Naive thymus-derived CD4-positive, alpha-beta T cell (primary cell): ENCODE results near the gene ATP12A. TPM values are rescaled to one million over a fixed set of nuclear protein-coding genes. Genes with fewer than 3 reads are reported as not detected.

ENCODE experiments used
- ATAC-seq: fragments of 150-1000 bp; cut with Tn5 transposase; 2 replicates; pipeline ENCODE4 v1.10.0; 2021; ENCODE audit warnings: mild to moderate bottlenecking, moderate library complexity
- CTCF ChIA-PET: fragments of 350-600 bp; sonication (Branson Sonifier 250); formaldehyde crosslinking; loops from one replicate; lab custom pipeline; 2021; ENCODE audit warnings: antibody characterized with exemption; lab: Charles Lee
- POLR2A ChIA-PET: fragments of 350-600 bp; sonication (Branson Sonifier 250); formaldehyde crosslinking; loops from one replicate; lab custom pipeline; 2021; ENCODE audit warnings: antibody characterized with exemption, inconsistent platforms; lab: Charles Lee
- DNase-seq, 9 donors: peaks; one replicate each; pipeline versions ENCODE4 v3.0.0 to v3.0.0-alpha.2; 2020 to 2022; ENCODE audit warnings: mixed read lengths in 1 of 9
- H3K27ac ChIP-seq: one replicate; pipeline ENCODE4 v1.7.0; 2013; ENCODE audit warnings: mild to moderate bottlenecking, low read depth, low read length, moderate library complexity
- H3K27me3 ChIP-seq, 2 donors: one replicate each; pipeline ENCODE4 v1.7.0; 2013; ENCODE audit warnings: low read length in 2 of 2, mild to moderate bottlenecking in 2 of 2, moderate library complexity in 2 of 2; ENCODE audit not compliant: control insufficient read depth in 2 of 2, insufficient read depth in 2 of 2
- H3K36me3 ChIP-seq, 3 experiments: 1 replicate in 2 of 3; 2 replicates in 1 of 3; pipeline ENCODE4 v1.7.0; 2013; ENCODE audit warnings: low read length in 3 of 3, mild to moderate bottlenecking in 3 of 3, moderate library complexity in 1 of 3; ENCODE audit not compliant: insufficient read depth in 3 of 3, control insufficient read depth in 2 of 3
- H3K4me1 ChIP-seq, 2 donors: one replicate each; pipeline ENCODE4 v1.7.0; 2013; ENCODE audit warnings: low read length in 2 of 2, mild to moderate bottlenecking in 2 of 2, moderate library complexity in 1 of 2; ENCODE audit not compliant: control insufficient read depth in 2 of 2, insufficient read depth in 2 of 2
- H3K4me3 ChIP-seq: 2 replicates; pipeline ENCODE4 v1.7.0; 2013; ENCODE audit warnings: mild to moderate bottlenecking, low read length
- H3K9me3 ChIP-seq, 3 experiments: 1 replicate in 2 of 3; 2 replicates in 1 of 3; pipeline ENCODE4 v1.7.0; 2013; ENCODE audit warnings: low read length in 3 of 3; ENCODE audit not compliant: control insufficient read depth in 2 of 3
- H3K27ac Mint-ChIP-seq, 9 donors: one replicate each; pipeline ENCODE4 v1.8.0; 2020 to 2022; ENCODE audit warnings: mixed read lengths in 9 of 9, mild to moderate bottlenecking in 8 of 9, moderate library complexity in 5 of 9, inconsistent platforms in 2 of 9
- H3K27me3 Mint-ChIP-seq, 5 donors: one replicate each; pipeline ENCODE4 v1.8.0; 2021 to 2022; ENCODE audit warnings: mixed read lengths in 5 of 5, mild to moderate bottlenecking in 1 of 5
- H3K36me3 Mint-ChIP-seq, 5 donors: one replicate each; pipeline ENCODE4 v1.8.0; 2020 to 2022; ENCODE audit warnings: mixed read lengths in 5 of 5, mild to moderate bottlenecking in 3 of 5, inconsistent platforms in 1 of 5
- H3K4me1 Mint-ChIP-seq, 7 donors: one replicate each; pipeline ENCODE4 v1.8.0; 2020 to 2022; ENCODE audit warnings: mixed read lengths in 7 of 7, mild to moderate bottlenecking in 3 of 7, inconsistent platforms in 1 of 7
- H3K4me3 Mint-ChIP-seq, 10 donors: one replicate each; pipeline ENCODE4 v1.8.0; 2020 to 2022; ENCODE audit warnings: mild to moderate bottlenecking in 10 of 10, mixed read lengths in 10 of 10, moderate library complexity in 6 of 10, inconsistent platforms in 2 of 10
- H3K9me3 Mint-ChIP-seq, 11 donors: one replicate each; pipeline ENCODE4 v1.8.0; 2020 to 2022; ENCODE audit warnings: mixed read lengths in 11 of 11, mild to moderate bottlenecking in 4 of 11, inconsistent platforms in 1 of 11, moderate library complexity in 1 of 11
- intact Hi-C, 2 donors: fragments of 100-400 bp; cut with micrococcal nuclease; formaldehyde crosslinking; loops; one replicate each; pipeline ENCODE4 v1.15.1; 2023
- polyA plus RNA-seq, 2 donors: library from polyadenylated mRNA; unstranded; fragments of 300-500 nt; fragmentation: Illumina TruSeq; gene quantifications; one replicate each; pipeline ENCODE4 v1.2.3, GENCODE V29; 2021
- total RNA-seq, 6 experiments: library from RNA in 5 of 6; stranded (reverse) in 5 of 6; gene quantifications; 1 replicate in 5 of 6; 2 replicates in 1 of 6; pipeline ENCODE4 v1.2.3 and lab custom pipeline; 2021 to 2026

The ATP12A gene
- total and polyA plus RNA-seq, 7 experiments from 2014 or later: 0.39 TPM; not detected in 6

GRCh38 chr13:24640752-24641151 is 39.5 kb upstream of the ATP12A start:
- Histone ChIP-seq H3K4me3 (no peak overlapping the region), H3K9me3 (no peaks in the 10 kb centered on the region), H3K4me1 (no peaks in the 10 kb centered on the region), H3K27ac (no peak overlapping the region), H3K36me3 (no peaks in the 10 kb centered on the region), H3K27me3 (no peaks in the 10 kb centered on the region)
- no peak for ATAC-seq
- Mint-ChIP-seq H3K27ac (no peak overlapping the region), H3K4me3 (no peak overlapping the region), H3K36me3 (no peaks in the 10 kb centered on the region), H3K9me3 (no peaks in the 10 kb centered on the region), H3K27me3 (peaks cover 0 to 10% (median 0%) of the 10 kb centered on the region in 5 donors), H3K4me1 (no peaks in the 10 kb centered on the region)
- CTCF ChIA-PET: interaction anchor here (0.6 to 0.8 kb wide), 3 partner anchors 13 to 547 kb away, joined by 3 to 6 read pairs (median 3); no protein-coding TSS in a partner anchor
- POLR2A ChIA-PET: no interaction called here
- no peak for DNase-seq
- intact Hi-C loops: no loop called here

GRCh38 chr13:24642219-24642618 is 38.0 kb upstream of the ATP12A start:
- no peak overlapping the region for H3K27ac ChIP-seq
- Mint-ChIP-seq H3K4me3 (no peak overlapping the region), H3K27ac (no peak overlapping the region), H3K36me3 (no peaks in the 10 kb centered on the region), H3K27me3 (peaks cover 0 to 10% (median 0%) of the 10 kb centered on the region in 5 donors), H3K9me3 (no peaks in the 10 kb centered on the region), H3K4me1 (no peaks in the 10 kb centered on the region)
- POLR2A ChIA-PET: no interaction called here
- no peaks in the 10 kb centered on the region for H3K27me3 ChIP-seq
- no peak for ATAC-seq
- H3K9me3 ChIP-seq: no peaks in the 10 kb centered on the region
- no peak overlapping the region for H3K4me3 ChIP-seq
- H3K36me3 ChIP-seq: no peaks in the 10 kb centered on the region
- DNase-seq: no peak
- intact Hi-C loops: no loop called here
- CTCF ChIA-PET: no interaction called here
- H3K4me1 ChIP-seq: no peaks in the 10 kb centered on the region

GRCh38 chr13:24644036-24644435 is 36.2 kb upstream of the ATP12A start:
- Histone ChIP-seq H3K36me3 (no peaks in the 10 kb centered on the region), H3K27me3 (no peaks in the 10 kb centered on the region), H3K27ac (no peak overlapping the region), H3K9me3 (no peaks in the 10 kb centered on the region), H3K4me3 (no peak overlapping the region), H3K4me1 (no peaks in the 10 kb centered on the region)
- Mint-ChIP-seq H3K27ac (no peak overlapping the region), H3K4me1 (peaks cover 0 to 2% (median 0%) of the 10 kb centered on the region in 7 donors), H3K36me3 (no peaks in the 10 kb centered on the region), H3K9me3 (no peaks in the 10 kb centered on the region), H3K4me3 (no peak overlapping the region), H3K27me3 (peaks cover 0 to 7% (median 0%) of the 10 kb centered on the region in 5 donors)
- no peak for DNase-seq
- no peak for ATAC-seq
- intact Hi-C loops: no loop called here
- ChIA-PET CTCF (no interaction called here), POLR2A (interaction anchor here (0.7 kb wide), 1 partner anchor 11 kb away, joined by 3 read pairs; no protein-coding TSS in a partner anchor)

GRCh38 chr13:24648271-24648670 is 31.9 kb upstream of the ATP12A start:
- Histone ChIP-seq H3K4me1 (no peaks in the 10 kb centered on the region), H3K36me3 (no peaks in the 10 kb centered on the region), H3K27ac (no peak overlapping the region), H3K27me3 (no peaks in the 10 kb centered on the region), H3K9me3 (no peaks in the 10 kb centered on the region), H3K4me3 (no peak overlapping the region)
- Mint-ChIP-seq H3K4me1 (peaks cover 0 to 10% (median 0%) of the 10 kb centered on the region in 7 donors), H3K9me3 (no peaks in the 10 kb centered on the region), H3K27ac (no peak overlapping the region), H3K4me3 (no peak overlapping the region), H3K36me3 (no peaks in the 10 kb centered on the region), H3K27me3 (peaks cover 4 to 10% (median 5%) of the 10 kb centered on the region in 5 donors)
- intact Hi-C loops: no loop called here
- no peak for DNase-seq
- ATAC-seq: no peak
- POLR2A ChIA-PET: no interaction called here
- CTCF ChIA-PET: no interaction called here

GRCh38 chr13:24648983-24649687 is 31.1 kb upstream of the ATP12A start:
- no peak overlapping the region for H3K27ac ChIP-seq
- Mint-ChIP-seq H3K4me3 (peak overlapping the region in 1 of 10 donors; percentile 47), H3K36me3 (no peaks in the 10 kb centered on the region), H3K27me3 (peaks cover 4 to 10% (median 6%) of the 10 kb centered on the region in 5 donors), H3K27ac (peak overlapping the region in 1 of 9 donors; percentile 60), H3K9me3 (no peaks in the 10 kb centered on the region), H3K4me1 (peaks cover 0 to 10% (median 0%) of the 10 kb centered on the region in 7 donors)
- ChIA-PET CTCF (no interaction called here), POLR2A (no interaction called here)
- no peaks in the 10 kb centered on the region for H3K9me3 ChIP-seq
- H3K36me3 ChIP-seq: no peaks in the 10 kb centered on the region
- H3K4me3 ChIP-seq: no peak overlapping the region
- H3K27me3 ChIP-seq: no peaks in the 10 kb centered on the region
- intact Hi-C loops: no loop called here
- DNase-seq (no peak), ATAC-seq (no peak)
- H3K4me1 ChIP-seq: no peaks in the 10 kb centered on the region

- ChIA-PET CTCF (interaction anchor here (0.5 kb wide), 1 partner anchor 30 kb away, joined by 3 read pairs; no protein-coding TSS in a partner anchor), POLR2A (no interaction called here)
- Histone ChIP-seq H3K36me3 (no peaks in the 10 kb centered on the region), H3K4me3 (no peak overlapping the region), H3K9me3 (no peaks in the 10 kb centered on the region), H3K27me3 (no peaks in the 10 kb centered on the region), H3K27ac (no peak overlapping the region), H3K4me1 (no peaks in the 10 kb centered on the region)
- H3K4me3 Mint-ChIP-seq: no peak overlapping the region
- H3K27me3 Mint-ChIP-seq: peaks cover 4 to 10% (median 5%) of the 10 kb centered on the region in 5 donors
- ATAC-seq (no peak), DNase-seq (no peak)
- intact Hi-C loops: no loop called here
- H3K27ac Mint-ChIP-seq: peak overlapping the region in 1 of 9 donors; percentile 72
- H3K4me1 Mint-ChIP-seq: peaks cover 0 to 10% (median 0%) of the 10 kb centered on the region in 7 donors
- no peaks in the 10 kb centered on the region for H3K36me3 Mint-ChIP-seq
- H3K9me3 Mint-ChIP-seq: no peaks in the 10 kb centered on the region
These were observed 30.5 kb upstream of the ATP12A start for GRCh38 chr13:24649688-24650043.

GRCh38 chr13:24650161-24650560 is 30.0 kb upstream of the ATP12A start:
- ATAC-seq (no peak), DNase-seq (no peak)
- H3K27me3 ChIP-seq: no peaks in the 10 kb centered on the region
- peaks cover 4 to 10% (median 5%) of the 10 kb centered on the region in 5 donors for H3K27me3 Mint-ChIP-seq
- no peaks in the 10 kb centered on the region for H3K36me3 Mint-ChIP-seq
- peaks cover 0 to 10% (median 0%) of the 10 kb centered on the region in 7 donors for H3K4me1 Mint-ChIP-seq
- POLR2A ChIA-PET: no interaction called here
- intact Hi-C loops: no loop called here
- H3K9me3 ChIP-seq: no peaks in the 10 kb centered on the region
- no peak overlapping the region for H3K27ac ChIP-seq
- CTCF ChIA-PET: interaction anchor here (0.5 kb wide), 1 partner anchor 31 kb away, joined by 3 read pairs; no protein-coding TSS in a partner anchor
- H3K9me3 Mint-ChIP-seq: no peaks in the 10 kb centered on the region
- no peak overlapping the region for H3K27ac Mint-ChIP-seq
- no peak overlapping the region for H3K4me3 Mint-ChIP-seq
- no peak overlapping the region for H3K4me3 ChIP-seq
- H3K36me3 ChIP-seq: no peaks in the 10 kb centered on the region
- no peaks in the 10 kb centered on the region for H3K4me1 ChIP-seq
